Subcutaneous abdominal adipose tissue (tissue), 5 donors: ENCODE data around the gene MRC1.

Experiments
- H3K27ac ChIP-seq: one replicate; pipeline ENCODE4 v1.7.0; 2013; ENCODE audit warnings: low read depth, mild to moderate bottlenecking, inconsistent platforms, low read length, moderate library complexity
- H3K27me3 ChIP-seq, 5 donors: one replicate each; pipeline ENCODE4 v1.7.0; 2013; ENCODE audit warnings: low read length in 5 of 5, inconsistent platforms in 1 of 5; ENCODE audit not compliant: control insufficient read depth in 5 of 5, insufficient read depth in 4 of 5
- H3K36me3 ChIP-seq, 5 donors: one replicate each; pipeline ENCODE4 v1.7.0; 2013; ENCODE audit warnings: low read length in 5 of 5; ENCODE audit not compliant: control insufficient read depth in 5 of 5, insufficient read depth in 5 of 5
- H3K4me1 ChIP-seq, 5 donors: one replicate each; pipeline ENCODE4 v1.7.0; 2013; ENCODE audit warnings: low read length in 5 of 5, mild to moderate bottlenecking in 3 of 5, moderate library complexity in 1 of 5; ENCODE audit not compliant: control insufficient read depth in 5 of 5, insufficient read depth in 5 of 5
- H3K4me3 ChIP-seq, 5 donors: one replicate each; pipeline ENCODE4 v1.7.0; 2013; ENCODE audit warnings: low read length in 5 of 5, low read depth in 1 of 5
- H3K9ac ChIP-seq, 5 donors: one replicate each; pipeline ENCODE4 v1.7.0; 2013; ENCODE audit warnings: low read length in 5 of 5, mild to moderate bottlenecking in 4 of 5, moderate library complexity in 3 of 5
- H3K9me3 ChIP-seq, 5 donors: one replicate each; pipeline ENCODE4 v1.7.0; 2013; ENCODE audit warnings: low read length in 5 of 5; ENCODE audit not compliant: control insufficient read depth in 5 of 5
- donor health status: healthy.
- donor health status: healthy.
- donor health status: healthy.
- donor health status: healthy.
- donor health status: healthy.

The MRC1 gene

DNA sequence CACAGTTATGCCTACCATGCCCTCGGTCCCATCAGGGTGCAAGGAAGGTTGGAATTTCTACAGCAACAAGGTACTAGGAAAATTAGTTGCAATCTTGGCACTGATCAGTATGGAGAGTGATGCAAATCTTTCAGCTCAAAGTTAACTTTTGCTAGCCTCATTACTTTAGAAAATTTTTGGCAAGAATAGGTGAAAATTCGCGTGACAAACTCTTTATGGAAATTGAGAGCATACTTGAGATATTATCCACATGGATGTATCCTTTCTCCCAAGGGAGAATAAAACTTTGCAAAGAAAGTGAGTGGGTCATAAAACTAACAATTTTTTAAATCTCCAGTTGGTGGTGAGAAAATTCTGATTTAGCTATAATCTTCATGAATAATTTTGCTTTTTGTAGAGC lies 71.5 kb downstream of the MRC1 start:
- no peaks in the 10 kb centered on the region for H3K9me3 ChIP-seq
- no peaks in the 10 kb centered on the region for H3K4me1 ChIP-seq
- H3K9ac ChIP-seq: no peak overlapping the region
- H3K36me3 ChIP-seq: peaks cover 0 to 24% (median 0%) of the 10 kb centered on the region in 5 donors
- no peak overlapping the region for H3K27ac ChIP-seq
- no peak overlapping the region for H3K4me3 ChIP-seq
- no peaks in the 10 kb centered on the region for H3K27me3 ChIP-seq

DNA sequence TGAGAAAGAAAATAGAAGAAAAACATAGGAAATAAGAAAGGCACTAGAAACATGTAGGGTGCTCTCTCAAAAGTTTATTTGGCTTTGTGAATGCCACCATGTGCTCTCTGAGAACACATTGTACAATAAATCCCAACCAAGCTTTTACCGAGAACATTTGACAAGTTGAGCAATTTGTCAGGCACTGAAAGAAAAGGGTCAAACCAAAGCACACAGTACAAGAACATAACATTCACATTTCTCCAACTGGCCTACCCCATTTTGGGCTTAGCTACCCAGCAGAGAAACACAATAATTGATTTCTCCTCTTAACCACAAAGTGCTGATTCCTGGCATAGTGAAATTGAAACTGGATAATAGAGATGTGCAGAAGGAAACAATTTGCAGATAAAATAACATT lies 73.4 kb downstream of the MRC1 start:
- Histone ChIP-seq H3K4me1 (no peaks in the 10 kb centered on the region), H3K27ac (no peak overlapping the region), H3K9me3 (no peaks in the 10 kb centered on the region), H3K27me3 (no peaks in the 10 kb centered on the region), H3K9ac (no peak overlapping the region), H3K4me3 (no peak overlapping the region), H3K36me3 (peaks cover 0 to 24% (median 0%) of the 10 kb centered on the region in 5 donors)

DNA sequence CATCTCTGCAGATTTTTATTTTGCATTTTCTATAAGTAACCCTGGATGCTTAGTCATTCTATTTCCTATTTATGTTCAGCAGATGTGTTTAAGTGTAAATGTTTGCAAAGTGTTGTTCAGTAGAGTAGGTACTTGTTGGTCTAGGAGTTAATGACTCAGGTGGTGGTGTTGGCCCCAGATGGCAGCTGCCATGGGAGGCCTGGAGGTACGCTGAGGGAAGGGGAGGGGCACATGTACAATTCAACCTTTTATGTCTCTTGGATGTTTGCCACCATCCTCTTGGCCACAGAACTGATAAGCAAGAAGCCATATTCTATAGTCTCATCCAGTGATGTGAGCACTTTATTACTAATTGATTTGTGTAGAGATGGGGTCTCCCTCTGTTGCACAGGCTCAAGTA lies 74.5 kb downstream of the MRC1 start:
- no peaks in the 10 kb centered on the region for H3K4me1 ChIP-seq
- no peak overlapping the region for H3K27ac ChIP-seq
- H3K9me3 ChIP-seq: no peaks in the 10 kb centered on the region
- no peaks in the 10 kb centered on the region for H3K27me3 ChIP-seq
- peaks cover 0 to 24% (median 0%) of the 10 kb centered on the region in 5 donors for H3K36me3 ChIP-seq
- no peak overlapping the region for H3K9ac ChIP-seq
- H3K4me3 ChIP-seq: no peak overlapping the region

DNA sequence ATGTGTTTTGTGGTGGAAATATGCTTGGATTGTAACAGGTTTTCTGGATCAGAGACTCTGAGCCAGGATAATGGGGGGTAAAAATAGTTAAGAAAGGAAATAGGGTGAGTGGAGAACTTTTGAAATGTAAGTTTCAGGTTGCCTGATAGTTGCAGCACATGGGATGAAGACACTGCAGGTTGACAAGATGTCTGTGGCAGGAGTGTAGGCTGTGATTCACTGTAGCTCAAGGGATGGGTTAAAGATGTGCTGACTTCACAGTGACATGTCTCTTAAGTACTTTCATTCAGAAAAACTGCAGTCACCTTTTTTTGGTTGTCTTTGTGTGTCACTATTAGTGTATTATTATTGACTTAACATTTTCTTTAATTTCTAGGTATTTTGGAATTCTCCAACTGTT lies 79.0 kb downstream of the MRC1 start:
- Histone ChIP-seq H3K9ac (no peak overlapping the region), H3K4me3 (no peak overlapping the region), H3K9me3 (no peaks in the 10 kb centered on the region), H3K4me1 (no peaks in the 10 kb centered on the region), H3K27me3 (no peaks in the 10 kb centered on the region), H3K27ac (no peak overlapping the region), H3K36me3 (peaks cover 0 to 11% (median 0%) of the 10 kb centered on the region in 5 donors)

DNA sequence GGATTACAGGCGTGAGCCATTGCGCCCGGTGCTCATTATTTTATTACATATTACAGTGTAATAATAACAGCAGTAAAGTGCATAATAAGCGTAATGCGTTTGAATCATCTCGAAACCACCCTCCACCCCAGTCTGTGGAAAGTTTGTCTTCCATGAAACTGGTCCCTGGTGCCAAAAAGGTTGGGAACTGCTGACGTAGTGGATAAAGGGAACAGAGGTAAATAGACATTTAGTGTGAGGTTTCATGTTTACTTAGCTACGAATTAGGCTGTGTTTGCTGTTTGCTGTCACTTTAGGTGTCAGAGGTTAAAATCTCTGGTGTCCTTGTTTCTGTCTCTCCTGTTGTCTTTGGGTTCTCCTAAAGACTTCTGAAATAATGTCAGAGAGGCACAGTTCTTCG lies 82.3 kb downstream of the MRC1 start:
- Histone ChIP-seq H3K36me3 (peaks cover 0 to 5% (median 0%) of the 10 kb centered on the region in 5 donors), H3K27me3 (no peaks in the 10 kb centered on the region), H3K9ac (no peak overlapping the region), H3K4me1 (no peaks in the 10 kb centered on the region), H3K9me3 (no peaks in the 10 kb centered on the region), H3K27ac (no peak overlapping the region), H3K4me3 (no peak overlapping the region)

DNA sequence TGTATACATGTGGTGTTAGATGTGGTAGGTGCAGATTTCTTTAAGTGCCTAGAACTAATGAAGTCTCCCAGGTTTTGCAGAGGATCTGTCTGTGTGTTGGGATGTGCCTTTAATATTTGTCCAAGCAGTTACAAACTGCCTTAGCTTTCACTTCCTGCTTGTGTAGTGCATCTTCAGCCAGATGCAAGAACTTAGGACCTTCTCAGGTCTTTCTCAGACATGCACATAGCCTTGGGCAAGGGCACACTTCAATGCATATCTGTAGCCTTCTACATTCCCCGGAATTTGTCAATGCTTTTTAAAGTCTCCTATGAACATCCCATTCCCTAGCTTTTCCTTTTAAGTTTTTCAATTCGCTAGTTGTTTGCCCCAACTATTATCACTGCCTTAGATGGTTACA lies 95.4 kb downstream of the MRC1 start:
- H3K9ac ChIP-seq: no peak overlapping the region

DNA sequence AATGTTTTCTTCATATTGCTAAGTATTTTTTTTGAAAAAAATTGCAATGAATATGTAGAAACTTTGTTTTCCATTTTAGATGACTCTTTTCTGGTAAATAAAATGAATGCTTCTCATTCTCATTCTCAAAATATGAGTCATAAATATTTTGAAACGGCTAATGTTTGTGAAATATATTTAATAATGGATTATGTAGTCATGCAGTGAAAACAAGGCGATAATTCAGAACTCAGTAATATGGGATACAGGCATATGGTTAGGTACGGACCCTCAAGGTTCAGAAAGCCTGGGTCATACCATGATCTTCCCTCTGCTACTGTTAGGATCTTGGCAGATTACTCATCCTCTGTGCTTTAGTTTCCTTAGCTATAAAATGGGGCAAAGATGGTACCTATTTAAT lies 96.3 kb downstream of the MRC1 start:
- Histone ChIP-seq H3K4me1 (no peaks in the 10 kb centered on the region), H3K27me3 (no peaks in the 10 kb centered on the region), H3K9ac (no peak overlapping the region), H3K4me3 (no peak overlapping the region), H3K36me3 (peaks cover 0 to 8% (median 0%) of the 10 kb centered on the region in 5 donors), H3K9me3 (peaks cover 0 to 2% (median 0%) of the 10 kb centered on the region in 5 donors), H3K27ac (no peak overlapping the region)

More for the DNA sequence above, 95.4 kb downstream of the MRC1 start:
- Histone ChIP-seq H3K9me3 (peaks cover 0 to 2% (median 0%) of the 10 kb centered on the region in 5 donors), H3K36me3 (peaks cover 0 to 8% (median 0%) of the 10 kb centered on the region in 5 donors), H3K4me1 (no peaks in the 10 kb centered on the region), H3K27me3 (no peaks in the 10 kb centered on the region), H3K4me3 (no peak overlapping the region), H3K27ac (no peak overlapping the region)

DNA sequence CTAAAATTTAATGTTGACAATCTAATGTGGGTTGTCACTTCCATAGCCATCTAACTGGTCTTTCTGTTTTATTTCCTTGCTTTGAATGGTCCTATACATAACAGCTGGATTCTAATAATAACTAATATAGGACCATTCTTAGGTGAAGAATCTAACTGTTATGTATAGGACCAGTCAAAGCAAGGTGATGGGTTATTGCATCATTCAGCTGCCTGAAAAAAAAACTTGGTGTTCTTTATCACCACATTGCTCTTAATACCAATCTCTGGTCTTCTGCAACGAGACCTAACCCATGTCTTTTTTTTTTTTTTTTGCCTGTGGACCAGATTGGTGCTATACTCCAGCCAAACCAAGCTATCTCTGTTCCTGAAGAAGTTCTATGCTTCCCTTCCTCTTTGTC lies 96.9 kb downstream of the MRC1 start:
- no peaks in the 10 kb centered on the region for H3K27me3 ChIP-seq
- H3K9ac ChIP-seq: no peak overlapping the region
- H3K4me3 ChIP-seq: no peak overlapping the region
- H3K36me3 ChIP-seq: peaks cover 0 to 8% (median 0%) of the 10 kb centered on the region in 5 donors
- no peaks in the 10 kb centered on the region for H3K4me1 ChIP-seq
- peaks cover 0 to 2% (median 0%) of the 10 kb centered on the region in 5 donors for H3K9me3 ChIP-seq
- H3K27ac ChIP-seq: no peak overlapping the region

DNA sequence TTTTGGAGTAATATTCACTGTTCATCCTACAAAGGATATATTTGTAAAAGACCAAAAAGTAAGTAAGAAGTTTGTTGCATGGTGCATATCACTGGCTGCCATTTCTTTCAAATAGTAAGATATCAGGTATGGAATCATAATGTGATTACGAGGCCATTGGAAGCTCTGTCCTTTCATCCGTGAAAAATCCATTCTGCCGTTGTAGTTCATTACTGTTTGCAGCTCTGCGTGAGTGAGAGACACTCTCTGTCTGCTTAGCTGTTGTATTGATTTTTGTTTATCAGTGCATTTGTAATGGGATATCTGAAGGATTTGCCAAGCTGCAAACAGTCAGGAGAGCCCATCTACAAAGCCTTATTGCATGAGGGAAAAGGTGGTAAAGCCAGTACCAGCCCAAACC lies 98.5 kb downstream of the MRC1 start:
- H3K36me3 ChIP-seq: peaks cover 0 to 8% (median 0%) of the 10 kb centered on the region in 5 donors
- H3K4me1 ChIP-seq: no peaks in the 10 kb centered on the region
- H3K9ac ChIP-seq: no peak overlapping the region
- no peaks in the 10 kb centered on the region for H3K27me3 ChIP-seq
- H3K27ac ChIP-seq: no peak overlapping the region
- H3K4me3 ChIP-seq: no peak overlapping the region
- peaks cover 0 to under 1% (median 0%) of the 10 kb centered on the region in 5 donors for H3K9me3 ChIP-seq

DNA sequence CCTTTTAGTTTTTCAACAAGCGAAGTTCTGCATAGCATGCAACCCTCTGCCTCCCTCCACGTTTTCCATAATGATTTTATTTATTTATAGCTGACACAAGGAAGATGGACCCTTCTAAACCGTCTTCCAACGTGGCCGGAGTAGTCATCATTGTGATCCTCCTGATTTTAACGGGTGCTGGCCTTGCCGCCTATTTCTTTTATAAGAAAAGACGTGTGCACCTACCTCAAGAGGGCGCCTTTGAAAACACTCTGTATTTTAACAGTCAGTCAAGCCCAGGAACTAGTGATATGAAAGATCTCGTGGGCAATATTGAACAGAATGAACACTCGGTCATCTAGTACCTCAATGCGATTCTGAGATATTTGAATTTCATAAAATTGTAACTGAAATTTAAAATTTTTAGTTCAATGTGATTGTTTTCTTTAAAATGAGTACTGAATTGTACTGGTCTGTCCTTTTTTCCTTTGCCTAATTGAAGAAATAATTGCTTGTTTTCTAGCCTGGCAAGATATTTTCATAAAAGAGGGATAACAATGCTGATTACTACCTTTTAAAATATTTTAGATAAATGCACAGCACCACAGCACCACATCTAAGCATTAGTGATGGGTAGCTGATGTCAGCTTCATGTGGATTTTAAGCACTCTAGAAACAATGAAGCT lies 101.1 kb downstream of the MRC1 start:
- Histone ChIP-seq H3K27ac (no peak overlapping the region), H3K9me3 (no peaks in the 10 kb centered on the region), H3K4me1 (peaks cover 0 to 4% (median 0%) of the 10 kb centered on the region in 5 donors), H3K27me3 (no peaks in the 10 kb centered on the region), H3K9ac (no peak overlapping the region), H3K4me3 (no peak overlapping the region), H3K36me3 (peaks cover 0 to 8% (median 0%) of the 10 kb centered on the region in 5 donors)
